GM19238 (cell line): ENCODE results near the gene NTM.
"Not testable (repeated sequence)": the region's sequence is repeated elsewhere in the genome, so short reads cannot be mapped to it uniquely, and the experiment has no call there.

Experiments
- DNase-seq: peaks from one replicate; pipeline ENCODE4 v3.0.0; 2011; ENCODE audit warnings: low spot score; ENCODE audit not compliant: insufficient read length

Gene NTM

DNA sequence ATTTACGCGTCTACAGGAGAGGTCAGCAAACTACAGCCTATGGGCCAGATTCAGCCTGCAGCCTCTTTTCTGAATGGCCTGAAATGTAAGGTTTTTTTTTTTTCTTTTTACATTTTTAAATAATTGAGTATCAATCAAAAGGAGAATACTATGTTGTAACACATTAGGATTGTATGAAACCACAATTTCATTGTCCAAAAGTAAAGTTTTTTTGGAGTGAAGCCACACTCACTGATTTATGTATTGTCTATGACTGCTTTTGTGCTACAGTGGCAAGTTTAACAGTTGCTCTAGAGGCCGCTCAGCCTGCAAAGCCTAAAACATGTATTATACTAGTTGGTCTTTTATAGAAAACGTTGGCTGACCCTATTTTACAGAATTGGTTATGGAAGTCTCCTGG lies 923.2 kb downstream of the NTM start:
- no peak for DNase-seq

DNA sequence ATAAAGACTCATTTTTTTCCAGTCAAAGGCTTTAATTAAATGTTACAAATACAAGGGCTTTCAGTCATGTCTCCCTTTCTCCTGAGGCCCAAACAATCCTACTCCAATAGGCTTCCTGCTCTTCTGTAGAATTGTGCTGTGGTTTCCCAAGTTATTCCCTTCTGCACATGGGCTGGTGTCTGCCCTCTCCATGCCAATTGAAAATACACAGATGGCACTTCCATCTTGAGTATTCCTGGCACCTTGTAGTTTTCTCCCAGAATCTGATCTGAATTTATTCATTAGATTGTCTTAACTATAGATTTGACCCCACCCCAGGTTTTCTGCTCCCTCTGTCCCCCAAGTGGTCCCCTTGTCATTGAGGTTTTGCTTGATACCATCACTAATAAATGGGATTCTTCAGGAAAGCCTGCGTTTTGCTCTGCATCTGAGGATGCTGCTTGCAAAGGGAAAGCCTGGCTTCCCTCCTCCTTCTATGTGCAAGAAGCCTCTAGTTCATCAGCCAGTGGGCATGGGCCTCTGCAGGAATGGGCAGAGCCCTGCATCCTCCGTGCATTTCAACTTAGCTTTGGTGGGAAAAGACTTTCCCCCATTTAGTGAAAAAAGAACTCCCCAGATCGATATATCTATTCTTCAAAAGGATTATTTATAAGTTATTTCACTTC lies 926.7 kb downstream of the NTM start:
- DNase-seq: no peak

- no peak for DNase-seq
These were observed 927.9 kb downstream of the NTM start for GRCh38 chr11:132298357-132298756.

DNA sequence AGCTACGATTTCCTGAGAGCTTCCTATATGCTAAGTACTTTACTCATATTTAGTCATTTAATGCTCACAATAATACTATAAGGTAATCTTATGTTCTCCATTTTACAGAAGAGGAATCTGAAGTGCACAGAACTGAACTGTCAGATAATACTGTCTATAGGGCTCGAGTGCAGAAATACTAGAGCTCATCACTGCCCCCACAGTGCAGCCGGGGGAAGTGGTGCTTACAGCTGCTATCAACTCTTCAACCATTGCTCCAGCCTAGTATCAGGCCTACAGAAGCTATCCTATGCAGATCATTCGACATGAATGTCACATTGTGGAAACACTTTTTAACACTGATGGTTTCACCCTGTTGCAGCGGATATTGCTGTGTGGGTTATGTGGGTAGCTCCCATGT lies 929.9 kb downstream of the NTM start:
- DNase-seq: no peak

- no peak for DNase-seq
These were observed 931.0 kb downstream of the NTM start for GRCh38 chr11:132301465-132301864.

DNA sequence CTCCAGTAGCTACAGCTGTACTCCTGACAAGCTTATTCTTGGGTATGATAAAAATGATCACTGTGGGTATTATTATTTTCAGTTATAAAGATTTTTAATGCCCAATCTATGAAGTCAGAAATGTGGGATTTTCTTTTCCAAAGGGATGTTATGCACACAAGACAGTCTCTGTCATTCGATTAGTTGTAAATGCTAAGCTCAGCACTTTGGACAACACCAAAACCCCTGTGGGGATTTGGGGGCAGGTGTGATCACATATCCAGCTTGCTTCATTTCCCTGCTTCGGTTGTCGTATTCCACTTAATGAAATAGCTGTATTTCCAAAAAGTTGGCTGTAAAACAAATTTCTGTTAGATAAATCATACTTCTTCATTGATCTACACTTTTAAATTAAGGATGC lies 931.5 kb downstream of the NTM start:
- DNase-seq: no peak

GRCh38 chr11:132307309-132308020 lies 937.0 kb downstream of the NTM start:
- DNase-seq: no peak

GRCh38 chr11:132310390-132311375 lies 940.3 kb downstream of the NTM start:
- DNase-seq: no peak

DNA sequence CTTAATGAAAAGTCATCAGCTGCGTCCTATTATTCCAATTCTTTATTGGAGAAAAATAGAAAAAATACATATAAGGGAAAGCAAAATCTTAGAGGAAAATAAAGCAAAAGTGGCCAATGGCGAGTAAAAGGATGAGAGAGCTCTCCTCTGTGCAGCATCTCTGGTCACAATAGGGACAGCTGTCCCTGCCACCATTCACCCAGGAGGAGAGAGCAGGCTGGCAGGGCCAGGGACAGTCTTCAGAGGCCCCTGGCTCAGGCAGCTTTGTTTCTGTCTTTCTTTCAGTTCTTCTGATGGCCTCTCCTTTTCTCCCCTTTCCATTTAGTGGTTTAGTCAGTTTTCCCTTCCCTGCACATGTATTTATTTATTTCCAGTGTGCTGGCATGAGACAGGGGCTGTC lies 941.3 kb downstream of the NTM start:
- no peak for DNase-seq

DNA sequence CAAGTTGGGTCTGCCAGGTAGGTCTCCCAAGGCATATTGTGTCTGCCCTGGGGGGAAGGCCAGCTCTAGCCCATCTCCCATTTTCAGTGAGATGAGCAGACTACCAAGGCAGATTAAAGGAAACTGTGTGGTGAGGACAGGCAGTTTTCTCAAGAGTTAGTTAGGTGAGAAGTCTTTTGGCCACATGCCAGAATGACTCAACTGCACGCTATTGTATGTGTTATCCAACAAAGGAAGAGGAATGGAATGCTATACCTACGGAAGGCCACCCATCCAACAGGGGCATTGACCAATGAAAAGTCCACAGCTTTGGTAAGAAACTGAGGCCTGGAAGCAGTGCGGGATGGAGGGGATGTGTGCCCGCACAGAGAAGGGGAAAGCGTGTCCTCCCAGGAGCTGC lies 941.7 kb downstream of the NTM start:
- DNase-seq: no peak

GRCh38 chr11:132312701-132313111 lies 942.3 kb downstream of the NTM start:
- peak; percentile 23 for DNase-seq

- DNase-seq: no peak
These were observed 944.6 kb downstream of the NTM start for GRCh38 chr11:132314911-132315455.

DNA sequence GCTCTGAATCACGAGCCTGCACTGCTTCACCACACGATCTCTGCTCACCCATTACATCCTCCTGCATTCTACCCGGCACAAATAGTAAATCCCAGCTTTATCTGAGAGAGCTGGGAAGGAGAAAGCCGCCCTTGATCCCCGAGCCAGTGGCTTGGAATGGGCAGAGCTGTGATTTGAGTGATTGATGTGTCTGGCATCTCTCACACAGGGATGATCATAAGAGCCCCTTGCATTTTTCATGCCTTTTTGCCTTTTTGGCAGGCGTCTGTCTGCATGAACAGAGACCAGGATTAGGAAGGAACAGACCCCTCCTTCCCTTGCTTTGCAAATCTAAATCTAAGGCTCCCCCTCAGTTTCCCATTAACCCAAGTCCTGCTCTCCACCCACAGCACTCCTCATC lies 945.3 kb downstream of the NTM start:
- DNase-seq: no peak

DNA sequence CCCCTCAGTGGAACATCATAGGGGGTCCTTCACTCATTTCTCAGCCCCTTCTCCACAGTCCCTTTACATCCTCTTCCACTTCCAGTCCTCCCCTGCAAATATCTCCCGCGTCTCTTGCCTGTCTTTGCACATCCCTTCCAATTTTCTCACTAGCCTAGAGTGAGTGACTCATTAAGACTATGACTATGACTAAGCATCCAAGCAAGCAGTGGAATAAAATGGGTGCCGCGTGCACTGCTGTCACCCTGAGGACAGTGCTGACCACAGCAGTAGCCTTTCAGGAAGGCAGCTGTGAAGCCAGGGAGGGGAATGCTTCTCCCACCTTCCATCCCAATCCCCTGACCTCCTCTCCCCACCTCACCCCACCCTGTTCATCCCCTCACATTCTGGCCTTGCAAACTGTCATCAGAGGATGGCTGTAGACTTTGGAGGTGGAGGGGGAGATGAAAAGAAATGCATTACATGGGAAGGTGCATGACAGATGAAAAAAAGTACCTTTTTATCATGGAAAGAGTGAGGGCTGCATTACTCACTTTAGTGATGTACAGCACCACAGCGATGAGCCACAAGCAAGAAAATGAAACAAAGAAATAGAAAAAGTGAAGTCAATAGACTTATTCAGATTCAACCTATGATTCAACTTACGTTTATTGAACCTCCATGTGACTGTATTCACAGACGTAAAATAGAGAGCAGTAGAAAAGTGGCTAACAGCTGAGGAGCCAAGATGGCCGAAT lies 948.2 kb downstream of the NTM start:
- no peak for DNase-seq

DNA sequence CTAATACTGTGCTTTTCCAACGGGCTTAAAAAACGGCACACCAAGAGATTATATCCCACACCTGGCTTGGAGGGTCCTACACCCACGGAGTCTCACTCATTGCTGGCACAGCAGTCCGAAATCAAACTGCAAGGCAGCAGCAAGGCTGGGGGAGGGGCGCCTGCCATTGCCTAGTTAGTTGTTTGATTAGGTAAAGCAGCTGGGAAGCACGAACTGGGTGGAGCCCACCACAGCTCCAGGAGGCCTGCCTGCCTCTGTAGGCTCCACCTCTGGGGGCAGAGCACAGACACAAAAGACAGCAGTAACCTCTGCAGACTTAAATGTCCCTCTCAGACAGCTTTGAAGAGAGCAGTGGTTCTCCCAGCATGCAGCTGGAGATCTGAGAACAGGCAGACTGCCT lies 949.0 kb downstream of the NTM start:
- DNase-seq: not testable (repeated sequence)

DNA sequence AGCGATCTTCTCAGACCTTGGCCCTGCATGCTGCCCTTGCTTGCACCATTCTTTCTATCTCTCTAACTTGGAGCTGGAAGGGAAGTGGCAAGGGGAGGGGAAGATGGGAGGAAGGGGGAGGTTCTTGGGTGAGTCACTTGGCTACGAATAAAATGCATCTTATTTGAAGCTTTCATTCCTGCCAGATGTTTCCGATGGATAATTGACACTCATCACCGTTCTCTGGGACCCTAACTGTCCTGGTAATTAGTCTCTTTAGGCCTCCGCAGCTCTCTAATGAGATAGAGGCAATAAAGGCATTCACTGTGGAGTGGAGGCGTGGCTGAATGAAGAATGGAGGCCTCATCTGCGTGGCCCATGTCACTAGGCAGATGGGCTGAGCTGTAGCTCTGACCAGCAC lies 960.1 kb downstream of the NTM start:
- no peak for DNase-seq

DNA sequence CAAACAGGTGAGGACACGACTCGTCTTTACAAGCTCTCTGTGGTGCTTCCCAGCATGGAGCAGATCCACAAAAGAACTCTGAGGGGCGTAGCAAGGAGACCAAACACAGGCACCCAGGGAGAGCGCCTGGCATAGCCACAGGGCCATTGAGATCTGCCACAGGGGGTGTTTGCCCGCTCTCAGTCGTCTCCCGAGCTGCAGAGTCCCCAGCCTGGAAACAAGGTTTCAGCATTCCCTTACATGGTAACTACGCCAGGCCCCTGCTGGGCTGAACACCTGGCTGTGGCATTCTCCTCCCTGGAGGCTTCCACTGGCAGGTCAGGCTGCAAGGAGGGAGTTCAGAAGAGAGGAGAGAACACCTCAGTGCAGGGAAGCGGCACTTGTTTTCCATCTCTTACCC lies 962.1 kb downstream of the NTM start:
- no peak for DNase-seq

GRCh38 chr11:132334769-132335280 lies 964.4 kb downstream of the NTM start:
- no peak for DNase-seq

GRCh38 chr11:132335311-132335710 lies 964.9 kb downstream of the NTM start:
- no peak for DNase-seq

GRCh38 chr11:132336781-132337535 lies 966.5 kb downstream of the NTM start:
- DNase-seq: no peak
